ENCODE measurements around the gene BTAF1. TPM values are rescaled to one million over a fixed set of nuclear protein-coding genes. Genes with fewer than 3 reads are reported as not detected.

Gene BTAF1
- total RNA-seq, 1 experiment from 2014 or later, result 45.2 TPM

GRCh38 chr10:92045641-92046106 lies 122.1 kb downstream of the BTAF1 start:
- no peaks in the 10 kb centered on the region for H3K79me1 ChIP-seq (ENCODE audit: insufficient read depth, low read depth, low read length, poor library complexity, severe bottlenecking)
- Mint-ChIP-seq H3K27me3 (ENCODE audit: low read depth) (no peaks in the 10 kb centered on the region), H3K27ac (no peak overlapping the region), H3K4me3 (peak overlapping the region in 1 of 2 experiments; percentile 7; a peak in 1 of 5 replicates), H3K9me3 (0 out of 5 replicates have a peak, but pooled peaks cover 0 to 3% of the 10 kb centered on the region in 2 experiments), H3K4me1 (peaks cover 17 to 36% of the 10 kb centered on the region in 2 experiments), H3K36me3 (ENCODE audit: insufficient read depth in 1 of 3, low read depth in 3 of 3) (no peaks in the 10 kb centered on the region; a peak in 1 of 7 replicates)
- H3K9me3 ChIP-seq (ENCODE audit: control insufficient read depth, low read depth, low read length), result no peaks in the 10 kb centered on the region
- 0 out of 2 replicates have a peak overlapping the region, but pooled peaks have one; percentile 81 for H3K14ac ChIP-seq (ENCODE audit: insufficient read depth, low read length)
- H3K79me2 ChIP-seq (ENCODE audit: insufficient read depth, low read length), result no peaks in the 10 kb centered on the region
- no peaks in the 10 kb centered on the region for H3K23me2 ChIP-seq (ENCODE audit: insufficient read length, low read depth, low read length, poor library complexity, severe bottlenecking)
- no peak overlapping the region for H3K4ac ChIP-seq (ENCODE audit: low read depth, low read length)
- peak; percentile 66 for DNase-seq
- H3K27me3 ChIP-seq (ENCODE audit: insufficient read depth, low read length), result no peaks in the 10 kb centered on the region
- H2BK12ac ChIP-seq (ENCODE audit: insufficient read length, low read depth, low read length), result no peak overlapping the region
- peak overlapping the region; percentile 40 for H3K4me2 ChIP-seq (ENCODE audit: insufficient read depth, insufficient read length, low read length)
- peaks cover 6% of the 10 kb centered on the region; the same call in 1 of the 2 replicates for H3K4me1 ChIP-seq (ENCODE audit: insufficient read depth, low read length)
- peak overlapping the region; percentile 75 for H3K18ac ChIP-seq (ENCODE audit: insufficient read length, low read depth, low read length)
- no peak overlapping the region for H4K91ac ChIP-seq (ENCODE audit: insufficient read length, low read depth, low read length)
- no peak for TF ChIP-seq CTCF (conservative IDR thresholded peaks at IDR 0.05)
- H3K23ac ChIP-seq (ENCODE audit: insufficient read length, low read depth, low read length), result no peak overlapping the region
- no peak overlapping the region for H4K8ac ChIP-seq (replicated peaks; ENCODE audit: insufficient read length, low read depth, low read length)
- H2BK15ac ChIP-seq (ENCODE audit: low read depth, low read length), result no peak overlapping the region
- H2BK5ac ChIP-seq (ENCODE audit: insufficient read length, low read length), result no peak overlapping the region
- no peak overlapping the region for H2AK5ac ChIP-seq (ENCODE audit: insufficient read length, low read length)
- H3K27ac ChIP-seq (ENCODE audit: insufficient read length, low read depth, low read length), result no peak overlapping the region
- H2BK20ac ChIP-seq (ENCODE audit: low read depth, low read length, poor library complexity, severe bottlenecking), result no peak overlapping the region
- H3K9ac ChIP-seq (ENCODE audit: extremely low read depth, insufficient read length, low read length), result no peak overlapping the region
- H3K56ac ChIP-seq (ENCODE audit: insufficient read length, low read depth, low read length), result no peak overlapping the region
- no CpG with 5 or more reads among the region's 37 CpGs for WGBS (ENCODE audit: extremely low coverage, insufficient read length, low lambda C conversion rate)
- H2BK120ac ChIP-seq (ENCODE audit: low read depth, low read length, poor library complexity, severe bottlenecking), result no peak overlapping the region
- H2AFZ ChIP-seq (ENCODE audit: low read length), result no peak overlapping the region
- H4K5ac ChIP-seq (ENCODE audit: insufficient read length, low read depth, low read length), result no peak overlapping the region
- no peak overlapping the region for H3T11ph ChIP-seq (ENCODE audit: low read length)
- H4K20me1 ChIP-seq (ENCODE audit: control insufficient read depth, insufficient read depth, insufficient read length), result no peaks in the 10 kb centered on the region
